ENCODE measurements around the gene AGBL4.

The AGBL4 gene

GRCh38 chr1:49723662-49724061 is 300.1 kb downstream of the AGBL4 start:
- DNase-seq (ENCODE audit: low read depth in 2 of 3, low spot score in 2 of 3): no peak

DNA sequence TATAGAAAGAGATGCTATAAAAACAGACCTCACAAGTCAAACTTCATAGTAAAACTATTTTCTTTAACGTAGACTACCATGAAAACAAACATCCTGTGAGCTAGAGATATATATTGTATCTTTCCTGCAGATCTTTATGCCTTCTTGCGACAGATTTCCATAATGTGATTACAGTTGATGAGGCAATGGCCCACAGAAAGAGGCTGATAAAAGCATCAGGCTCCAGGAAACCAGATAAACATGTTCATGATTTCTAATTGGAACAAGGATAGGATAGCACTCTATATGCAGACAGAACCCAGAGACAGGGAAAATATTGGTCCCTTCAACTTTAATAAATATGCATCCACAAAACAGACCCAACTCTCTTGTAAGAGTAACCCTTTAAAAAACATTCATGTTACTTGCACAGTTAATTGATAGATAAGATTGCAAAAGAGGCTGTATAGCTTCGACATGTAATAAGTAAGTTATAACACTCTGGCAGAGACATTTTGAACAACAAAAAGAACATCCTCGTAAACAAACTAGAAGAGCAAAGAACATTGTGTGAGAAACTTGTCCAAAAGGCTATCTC is 329.4 kb downstream of the AGBL4 start:
- no peak for DNase-seq (ENCODE audit: low read depth in 2 of 3, low spot score in 2 of 3)

- no peak for DNase-seq (ENCODE audit: low read depth in 2 of 3, low spot score in 2 of 3)
Observed at GRCh38 chr1:49686107-49686506, 337.6 kb downstream of the AGBL4 start.

DNA sequence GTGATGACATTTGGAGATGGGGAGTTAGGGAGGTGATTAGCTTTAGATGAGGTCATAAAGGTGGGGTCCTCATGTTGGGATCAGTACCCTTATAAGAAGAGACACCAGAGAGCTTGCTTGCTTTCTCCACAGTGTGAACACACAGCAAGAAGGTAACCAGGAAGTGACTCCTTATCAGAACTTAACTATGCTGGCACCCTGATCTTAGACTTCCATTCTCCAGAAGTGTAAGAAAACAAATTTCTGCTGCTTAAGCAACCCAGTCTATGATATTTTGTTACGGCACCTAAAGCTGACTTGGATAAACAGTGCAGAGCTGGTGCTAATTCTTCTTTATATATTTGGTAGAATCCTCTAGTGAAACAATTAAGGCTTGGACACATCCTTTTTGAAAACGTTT is 346.0 kb downstream of the AGBL4 start:
- no peak for DNase-seq (ENCODE audit: low read depth in 2 of 3, low spot score in 2 of 3)

GRCh38 chr1:49651136-49651535 is 372.6 kb downstream of the AGBL4 start:
- no peak for DNase-seq (ENCODE audit: low read depth in 2 of 3, low spot score in 2 of 3)

- no peak for DNase-seq (ENCODE audit: low read depth in 2 of 3, low spot score in 2 of 3)
Observed at GRCh38 chr1:49630156-49630555, 393.6 kb downstream of the AGBL4 start.

DNA sequence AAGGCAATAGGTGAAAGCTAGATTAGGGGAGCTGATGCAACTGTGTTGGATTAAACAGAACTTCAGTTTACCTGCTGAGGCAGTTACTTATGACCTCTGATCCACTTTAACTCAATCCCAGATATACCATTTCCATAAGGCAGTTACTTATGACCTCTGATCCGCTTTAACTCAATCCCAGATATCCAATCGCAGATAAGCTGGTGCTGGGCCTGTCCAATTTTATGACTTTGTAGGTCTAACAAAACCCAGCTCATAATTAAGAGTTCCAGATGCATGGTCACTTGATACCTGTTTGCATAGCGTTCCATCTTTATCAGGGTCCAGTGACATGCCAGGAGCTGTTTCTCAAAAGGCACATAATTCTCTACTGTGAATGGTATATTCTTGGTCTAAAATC is 396.0 kb downstream of the AGBL4 start:
- DNase-seq (ENCODE audit: low read depth in 2 of 3, low spot score in 2 of 3): no peak

DNA sequence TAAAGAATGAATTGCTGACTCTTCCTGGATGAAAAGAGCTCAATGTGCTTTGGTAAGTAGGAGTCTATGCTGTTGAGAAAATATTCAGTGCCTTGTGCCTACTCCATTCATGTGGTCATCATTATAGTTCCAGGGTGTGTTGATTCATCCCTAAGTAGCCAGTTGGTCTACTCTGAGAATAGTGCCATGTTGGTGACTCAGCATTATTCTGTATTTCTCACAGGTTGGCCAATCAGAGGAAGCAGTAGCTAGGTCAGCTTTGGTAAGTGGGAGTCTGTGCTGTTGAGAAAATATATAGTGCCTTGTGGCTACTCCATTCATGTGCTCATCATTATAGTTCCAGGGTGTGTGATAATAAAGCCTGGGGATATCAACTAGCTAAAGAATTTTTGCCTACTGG is 397.3 kb downstream of the AGBL4 start:
- DNase-seq (ENCODE audit: low read depth in 2 of 3, low spot score in 2 of 3): no peak

GRCh38 chr1:49622877-49623276 is 400.9 kb downstream of the AGBL4 start:
- no peak for DNase-seq (ENCODE audit: low read depth in 2 of 3, low spot score in 2 of 3)

DNA sequence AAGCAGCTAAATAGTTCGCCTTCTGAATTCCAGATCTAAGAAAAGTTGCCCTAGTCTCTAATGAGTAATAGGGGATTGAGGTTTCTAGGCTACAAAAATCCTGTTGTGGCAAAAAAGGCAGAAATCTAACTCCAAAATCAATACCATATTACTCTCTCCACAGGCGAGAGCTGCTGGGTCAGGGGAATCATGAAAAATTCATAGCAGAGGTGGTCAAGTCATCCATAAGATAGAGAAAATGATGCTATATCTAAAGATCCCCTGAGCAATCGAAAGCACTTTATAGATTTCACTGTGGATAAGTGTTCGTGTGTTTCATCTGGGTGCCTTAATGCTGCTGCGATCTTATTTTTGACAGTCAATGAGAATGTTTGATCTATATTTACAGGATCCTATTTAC is 417.7 kb downstream of the AGBL4 start:
- no peak for DNase-seq (ENCODE audit: low read depth in 2 of 3, low spot score in 2 of 3)

GRCh38 chr1:49597436-49597835 is 426.3 kb downstream of the AGBL4 start:
- no peak for DNase-seq (ENCODE audit: low read depth in 2 of 3, low spot score in 2 of 3)

DNA sequence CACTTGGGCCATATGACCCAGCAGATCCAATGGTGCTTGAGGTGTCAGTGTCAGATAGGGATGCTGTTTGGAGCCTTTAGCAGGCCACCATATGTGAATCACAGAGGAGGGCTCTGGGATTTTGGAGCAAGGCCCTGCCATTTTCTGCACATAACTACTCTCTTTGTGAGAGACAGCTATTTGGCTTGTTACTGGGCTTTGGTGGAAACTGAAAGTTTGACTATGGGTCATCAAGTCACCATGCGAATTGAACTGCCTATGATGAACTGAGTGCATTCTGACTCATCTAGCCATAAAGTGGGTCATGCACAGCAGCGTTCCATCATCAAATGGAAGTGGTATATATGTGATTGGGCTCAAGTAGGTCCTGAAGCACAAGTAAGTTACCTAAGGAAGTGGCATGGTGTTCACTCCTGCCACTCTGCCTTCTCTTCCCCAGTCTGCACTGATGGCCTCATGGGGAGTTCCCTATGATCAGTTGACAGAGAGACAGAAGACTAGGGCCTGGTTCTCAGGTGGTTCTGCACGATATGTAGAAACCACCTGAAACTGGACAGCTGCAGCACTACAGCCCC is 447.3 kb downstream of the AGBL4 start:
- no peak for DNase-seq (ENCODE audit: low read depth in 2 of 3, low spot score in 2 of 3)

GRCh38 chr1:49556676-49557234 is 467.0 kb downstream of the AGBL4 start:
- no peak for DNase-seq (ENCODE audit: low read depth in 2 of 3, low spot score in 2 of 3)

GRCh38 chr1:49552101-49552500 is 471.7 kb downstream of the AGBL4 start:
- DNase-seq (ENCODE audit: low read depth in 2 of 3, low spot score in 2 of 3): no peak

DNA sequence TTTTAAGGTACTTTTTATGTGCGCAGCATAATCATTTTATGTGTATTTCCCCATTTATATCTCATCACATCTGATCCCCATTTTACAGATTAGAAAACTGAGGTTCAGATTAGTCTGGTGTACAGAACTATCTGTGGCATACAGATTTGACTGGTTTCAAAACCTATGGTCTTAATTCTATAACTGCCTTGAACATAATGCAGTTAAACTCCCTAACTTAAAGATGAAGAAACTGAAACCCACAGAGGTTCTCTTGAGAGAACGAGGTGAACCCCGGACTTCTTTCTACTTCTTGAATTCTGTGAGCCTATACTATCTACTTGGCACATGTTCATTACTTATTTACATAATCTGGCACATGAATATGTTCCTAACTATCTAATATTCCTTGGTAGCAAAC is 479.1 kb downstream of the AGBL4 start:
- no peak for DNase-seq (ENCODE audit: low read depth in 2 of 3, low spot score in 2 of 3)

GRCh38 chr1:49541096-49541752 is 482.5 kb downstream of the AGBL4 start:
- DNase-seq (ENCODE audit: low read depth in 2 of 3, low spot score in 2 of 3): no peak

- no peak for DNase-seq (ENCODE audit: low read depth in 2 of 3, low spot score in 2 of 3)
Observed at GRCh38 chr1:49527606-49528305, 496.0 kb downstream of the AGBL4 start.

DNA sequence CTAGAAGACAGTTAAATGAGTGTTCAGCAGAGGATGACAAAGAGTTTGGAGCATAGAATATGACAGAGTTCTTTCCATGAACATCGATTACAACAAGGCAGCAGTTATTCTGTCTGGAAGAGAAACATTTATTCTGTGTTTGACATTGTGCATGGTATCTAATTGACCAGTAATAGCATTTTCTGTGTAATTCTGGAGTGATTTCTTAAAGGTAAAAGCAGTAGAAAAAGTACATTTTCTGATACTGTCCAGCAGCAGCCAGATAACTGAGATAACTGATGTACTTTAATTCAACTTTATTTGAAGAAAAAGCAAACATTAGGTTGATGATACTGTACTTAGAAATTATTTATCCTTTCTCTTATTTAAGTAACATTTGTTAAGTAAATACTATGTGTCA is 497.1 kb downstream of the AGBL4 start:
- DNase-seq (ENCODE audit: low read depth in 2 of 3, low spot score in 2 of 3): no peak

GRCh38 chr1:49523764-49524163 is 500.0 kb downstream of the AGBL4 start:
- no peak for DNase-seq (ENCODE audit: low read depth in 2 of 3, low spot score in 2 of 3)

DNA sequence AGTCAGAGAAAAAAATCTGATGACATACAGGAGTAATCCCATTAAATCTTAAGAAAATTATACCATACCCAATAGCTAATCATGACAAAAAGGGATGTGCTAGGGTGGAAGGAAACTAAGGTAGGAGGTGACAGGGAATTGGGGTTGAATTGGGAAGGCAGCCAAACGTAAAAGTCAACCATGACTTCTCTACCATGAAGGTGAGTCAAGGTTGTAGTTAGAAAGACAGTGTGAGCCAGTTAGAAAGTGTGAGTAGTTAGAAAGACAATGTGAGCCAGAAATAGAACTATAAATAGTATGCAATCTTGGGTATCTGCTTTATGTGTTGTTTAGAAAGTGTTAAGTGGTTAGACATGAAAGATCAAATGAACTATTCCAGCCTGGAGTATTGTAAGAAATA is 556.8 kb downstream of the AGBL4 start:
- DNase-seq (ENCODE audit: low read depth in 2 of 3, low spot score in 2 of 3): no peak

DNA sequence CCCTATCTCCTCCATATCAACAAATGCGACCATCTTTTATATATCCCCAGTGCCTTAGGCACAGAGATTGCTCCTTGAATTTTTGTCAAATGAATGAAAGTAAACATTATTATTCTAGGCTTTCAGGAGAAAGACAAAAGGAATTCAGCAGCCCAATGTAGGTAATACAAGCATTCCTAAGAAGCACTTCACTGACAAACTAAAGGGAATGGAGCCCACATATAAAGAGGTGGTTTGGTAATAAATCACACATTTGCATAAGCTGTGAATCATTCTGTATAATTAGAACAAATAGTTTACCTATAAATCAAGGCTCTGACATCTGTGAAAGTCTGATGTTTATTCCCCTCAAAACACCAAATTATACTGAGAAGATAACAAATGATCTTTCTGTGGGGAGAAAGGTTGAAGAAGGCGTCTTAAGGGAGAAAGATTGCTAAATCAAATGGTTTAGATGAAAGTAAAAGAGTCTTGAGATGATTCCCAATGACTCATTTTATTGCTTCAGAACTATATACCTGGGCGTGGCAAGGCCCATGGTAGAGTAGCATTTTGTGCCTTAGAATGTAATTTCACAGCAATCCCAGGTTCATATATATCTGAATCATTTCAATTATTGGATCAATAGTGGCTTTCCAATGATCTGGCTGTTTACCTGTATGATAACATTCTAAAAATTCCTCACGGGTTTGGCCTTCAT is 558.1 kb downstream of the AGBL4 start:
- no peak for DNase-seq (ENCODE audit: low read depth in 2 of 3, low spot score in 2 of 3)

Measured in activated CD8-positive, alpha-beta memory T cell treated with anti-CD3 and anti-CD28 coated beads for 48 hours (primary cell).